Erythroblast (primary cell): ENCODE measurements around the gene ZCCHC18.

ENCODE experiments used
- GATA1 ChIP-seq: IDR thresholded peaks from 2 replicates; pipeline ENCODE4 v1.6.1; 2011; ENCODE audit warnings: low read depth, mild to moderate bottlenecking, control low read depth, low read length, moderate library complexity
- POLR2A ChIP-seq: IDR thresholded peaks from 2 replicates; pipeline ENCODE4 v1.6.1; 2011; ENCODE audit warnings: mild to moderate bottlenecking, low read length

GRCh38 chrX:104098151-104098808 is 14.0 kb upstream of the ZCCHC18 start:
- no peak for TF ChIP-seq POLR2A
- no peak for TF ChIP-seq GATA1
